ENCODE data around the gene RSPH1.
A peak's percentile ranks its signal among the peaks of the same experiment; 100 is the strongest.

RSPH1 gene

GRCh38 chr21:42461881-42462877 is 33.8 kb downstream of the RSPH1 start:
- no peak for DNase-seq

GRCh38 chr21:42461185-42461520 is 34.9 kb downstream of the RSPH1 start:
- DNase-seq: no peak

GRCh38 chr21:42460391-42461184 is 35.4 kb downstream of the RSPH1 start:
- DNase-seq: peak; percentile 65

- DNase-seq: no peak
Measured at GRCh38 chr21:42459546-42460215, 36.3 kb downstream of the RSPH1 start.

GRCh38 chr21:42459082-42459460 is 37.0 kb downstream of the RSPH1 start:
- no peak for DNase-seq

- no peak for DNase-seq
Measured at GRCh38 chr21:42456457-42456856, 39.6 kb downstream of the RSPH1 start.

GRCh38 chr21:42455754-42456440 is 40.1 kb downstream of the RSPH1 start:
- no peak for DNase-seq

- DNase-seq: no peak
Measured at GRCh38 chr21:42455196-42455595, 40.8 kb downstream of the RSPH1 start.

GRCh38 chr21:42454786-42455185 is 41.2 kb downstream of the RSPH1 start:
- DNase-seq: no peak

GRCh38 chr21:42453986-42454570 is 41.9 kb downstream of the RSPH1 start:
- DNase-seq: no peak

- peak; percentile 43 for DNase-seq
Measured at GRCh38 chr21:42453224-42453985, 42.6 kb downstream of the RSPH1 start.

GRCh38 chr21:42452401-42453223 is 43.4 kb downstream of the RSPH1 start:
- no peak for DNase-seq

- DNase-seq: no peak
Measured at GRCh38 chr21:42451941-42452340, 44.1 kb downstream of the RSPH1 start.

GRCh38 chr21:42448686-42449085 is 47.3 kb downstream of the RSPH1 start:
- no peak for DNase-seq

GRCh38 chr21:42447732-42448131 is 48.3 kb downstream of the RSPH1 start:
- no peak for DNase-seq

- no peak for DNase-seq
Measured at GRCh38 chr21:42447182-42447581, 48.8 kb downstream of the RSPH1 start.

- DNase-seq: no peak
Measured at GRCh38 chr21:42446531-42446930, 49.5 kb downstream of the RSPH1 start.

- no peak for DNase-seq
Measured at GRCh38 chr21:42445311-42445710, 50.7 kb downstream of the RSPH1 start.

GRCh38 chr21:42444745-42445059 is 51.3 kb downstream of the RSPH1 start:
- DNase-seq: no peak

- no peak for DNase-seq
Measured at GRCh38 chr21:42443876-42444744, 51.9 kb downstream of the RSPH1 start.

All from eye (tissue), 1 donor.